ENCODE measurements around the gene LTBP2. TPM values are rescaled to one million over a fixed set of nuclear protein-coding genes. Genes with fewer than 3 reads are reported as not detected.

LTBP2 gene
- total RNA-seq, 2 donors from 2014 or later, result 674 to 973 TPM

Other genes with a start within 250 kb of the LTBP2 start
- gene SYNDIG1L, start 186.0 kb downstream of the LTBP2 start, total RNA-seq, result 1 to 10 TPM in 1 of 2 donors, under 1 TPM in 1; 0.21 to 3.1 TPM
- gene NPC2, start 118.9 kb downstream of the LTBP2 start, total RNA-seq, result 100 to 1,000 TPM; 406 to 455 TPM
- gene ISCA2, start 118.5 kb downstream of the LTBP2 start, total RNA-seq, result 10 to 100 TPM in 1 of 2 donors, 1 to 10 TPM in 1; 6.5 to 22.2 TPM
- 10 to 100 TPM; 29.6 to 51.4 TPM for gene AREL1, start 100.8 kb upstream of the LTBP2 start, total RNA-seq
- 10 to 100 TPM; 31.8 to 32.5 TPM for gene FCF1, start 100.9 kb upstream of the LTBP2 start, total RNA-seq
- 10 to 100 TPM; 48.2 to 61.6 TPM for gene YLPM1, start 151.1 kb upstream of the LTBP2 start, total RNA-seq